HG03354 (cell line): ENCODE measurements around the gene TMEM168.
"Not testable (repeated sequence)": the region's sequence is repeated elsewhere in the genome, so short reads cannot be mapped to it uniquely, and the experiment has no call there.

Experiments used
- ATAC-seq: cut with Tn5 transposase; IDR thresholded peaks from one replicate; pipeline ENCODE4 v1.9.1; 2021; ENCODE audit warnings: mild to moderate bottlenecking; ENCODE audit not compliant: unreplicated experiment, poor library complexity, severe bottlenecking

TMEM168 gene, protein sequence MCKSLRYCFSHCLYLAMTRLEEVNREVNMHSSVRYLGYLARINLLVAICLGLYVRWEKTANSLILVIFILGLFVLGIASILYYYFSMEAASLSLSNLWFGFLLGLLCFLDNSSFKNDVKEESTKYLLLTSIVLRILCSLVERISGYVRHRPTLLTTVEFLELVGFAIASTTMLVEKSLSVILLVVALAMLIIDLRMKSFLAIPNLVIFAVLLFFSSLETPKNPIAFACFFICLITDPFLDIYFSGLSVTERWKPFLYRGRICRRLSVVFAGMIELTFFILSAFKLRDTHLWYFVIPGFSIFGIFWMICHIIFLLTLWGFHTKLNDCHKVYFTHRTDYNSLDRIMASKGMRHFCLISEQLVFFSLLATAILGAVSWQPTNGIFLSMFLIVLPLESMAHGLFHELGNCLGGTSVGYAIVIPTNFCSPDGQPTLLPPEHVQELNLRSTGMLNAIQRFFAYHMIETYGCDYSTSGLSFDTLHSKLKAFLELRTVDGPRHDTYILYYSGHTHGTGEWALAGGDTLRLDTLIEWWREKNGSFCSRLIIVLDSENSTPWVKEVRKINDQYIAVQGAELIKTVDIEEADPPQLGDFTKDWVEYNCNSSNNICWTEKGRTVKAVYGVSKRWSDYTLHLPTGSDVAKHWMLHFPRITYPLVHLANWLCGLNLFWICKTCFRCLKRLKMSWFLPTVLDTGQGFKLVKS

DNA sequence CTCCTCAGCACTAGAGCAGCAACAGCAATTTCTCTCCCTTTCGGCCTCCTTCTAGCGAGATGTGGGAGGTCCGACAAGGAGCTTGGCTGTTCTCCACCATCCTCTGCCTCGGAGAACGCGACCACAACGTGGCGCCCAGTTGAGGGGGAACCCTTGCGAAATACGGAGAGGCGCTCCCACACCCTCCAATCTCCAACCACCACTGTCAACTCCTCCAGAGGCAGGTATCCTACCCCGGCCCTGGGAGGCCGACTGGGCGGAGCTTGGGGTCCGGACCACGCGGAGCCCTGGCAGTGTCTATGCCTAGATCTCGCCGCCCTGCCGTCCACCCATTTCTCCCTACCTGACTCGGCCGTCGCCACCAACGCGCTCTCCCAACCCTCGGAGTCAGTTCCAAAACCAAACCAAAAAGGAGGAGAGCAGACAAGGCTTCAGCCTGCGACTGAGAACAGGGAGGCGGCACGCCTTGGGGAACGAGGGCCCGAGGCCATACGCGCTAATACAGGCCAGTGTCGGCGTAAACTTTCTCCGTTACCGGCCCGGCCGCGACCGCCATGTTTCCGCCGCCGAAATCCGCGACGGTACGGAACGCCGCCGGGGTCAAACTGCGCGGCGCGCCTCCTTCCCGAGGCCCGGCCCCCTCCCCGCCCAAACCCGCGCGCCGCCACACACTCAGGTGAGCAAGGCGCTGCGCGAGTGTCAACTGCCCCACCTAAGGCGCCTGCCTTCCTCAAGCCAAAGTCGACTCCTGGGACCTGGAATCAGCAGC lies at the start of gene TMEM168:
Gene TMEM168, minus strand, starts transcription at position 577 of the 769 bp plus-strand sequence. CDS start 5,568 bp downstream, outside the sequence.
- peak; percentile 85 for ATAC-seq

DNA sequence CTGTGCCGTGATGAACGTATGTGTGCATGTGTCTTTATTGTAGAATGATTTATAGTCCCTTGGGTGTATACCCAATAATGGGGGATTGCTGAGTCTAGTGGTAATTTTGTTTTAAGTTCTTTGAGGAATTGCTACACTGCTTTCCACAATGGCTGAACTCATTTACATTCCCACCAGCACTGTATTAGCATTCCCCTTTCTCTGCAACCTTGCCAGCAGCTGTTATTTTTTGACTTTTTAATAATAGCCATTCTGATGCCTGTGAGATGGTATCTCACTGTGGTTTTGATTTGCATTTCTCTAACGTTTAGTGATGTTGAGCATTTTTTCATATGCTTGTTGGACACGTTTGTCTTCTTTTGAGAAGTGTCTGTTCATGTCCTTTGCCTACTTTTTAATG lies 45.7 kb upstream of the TMEM168 start:
- ATAC-seq = not testable (repeated sequence)

DNA sequence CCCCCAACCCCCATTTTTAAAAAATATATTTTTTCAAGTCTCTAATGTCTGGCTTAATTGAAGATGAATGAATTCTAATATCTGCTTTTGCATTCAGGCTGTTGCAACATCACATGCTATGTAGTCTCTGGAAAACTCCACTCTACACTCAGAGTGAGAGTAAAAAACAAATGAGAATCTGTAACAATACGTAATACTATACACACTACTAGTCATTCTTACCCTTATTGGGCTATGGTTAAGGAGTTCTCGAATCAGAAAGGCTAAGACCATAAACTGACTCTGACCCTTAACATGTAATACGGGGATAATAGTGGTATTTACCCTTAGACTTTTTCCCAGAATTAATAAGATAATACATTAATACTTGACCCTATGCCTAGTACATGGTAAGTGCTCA lies 42.9 kb upstream of the TMEM168 start:
- no peak for ATAC-seq

DNA sequence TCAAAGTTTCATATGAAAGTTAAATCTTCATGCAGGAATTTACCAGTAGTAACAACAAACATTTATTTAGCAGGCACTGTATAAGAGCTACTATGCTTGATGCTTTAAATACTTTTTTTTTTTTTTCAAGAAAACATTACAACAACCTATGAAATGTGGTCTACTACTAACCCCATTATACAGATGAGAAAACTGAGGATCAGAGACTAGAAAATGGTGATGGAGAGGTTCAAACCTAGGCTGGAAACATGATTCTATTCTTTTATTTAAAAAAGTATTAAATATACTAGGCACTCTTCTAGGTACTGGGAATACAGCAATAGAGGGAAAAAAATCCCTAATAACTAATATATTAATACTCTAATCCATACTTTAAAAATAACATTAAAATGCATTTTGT lies 40.6 kb upstream of the TMEM168 start:
- ATAC-seq = no peak

DNA sequence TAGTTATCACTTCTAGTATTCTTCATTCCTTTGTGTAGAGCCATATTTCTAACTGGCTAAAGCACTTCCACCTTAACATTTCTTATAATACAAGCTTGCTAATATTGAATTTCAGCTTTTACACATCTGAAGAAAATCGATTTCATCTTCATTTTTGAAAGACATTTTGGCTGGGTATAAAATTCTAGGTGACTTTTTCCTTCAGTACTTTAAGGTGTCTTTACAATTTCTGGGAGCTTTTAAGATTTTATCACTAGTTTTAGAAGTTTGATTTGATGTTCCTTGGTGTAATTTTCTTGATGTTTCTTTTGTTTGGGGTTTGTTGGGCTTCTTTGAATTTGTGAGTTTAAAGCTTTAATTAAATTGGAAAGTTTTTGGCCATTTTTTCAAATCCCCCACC lies 38.5 kb upstream of the TMEM168 start:
- ATAC-seq = no peak

DNA sequence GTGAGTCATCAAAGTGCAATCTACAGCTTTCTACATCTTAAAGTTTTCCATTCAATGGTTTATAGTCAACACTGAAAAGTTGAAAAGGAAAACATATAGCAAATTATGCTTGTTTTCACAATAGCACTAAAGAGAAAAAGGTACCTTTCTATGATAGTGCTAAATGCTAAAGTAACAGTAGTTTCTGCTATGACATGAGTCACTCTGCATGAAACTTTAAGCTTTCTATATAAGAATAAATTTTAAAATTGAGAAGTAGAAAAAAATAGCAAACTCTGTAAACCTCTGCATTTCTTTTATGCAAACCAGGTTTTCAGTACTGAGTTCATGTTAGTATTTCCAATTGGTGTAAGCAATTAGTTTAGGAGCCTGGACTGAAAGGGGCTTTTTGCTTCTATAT lies 31.2 kb upstream of the TMEM168 start:
- ATAC-seq = no peak

DNA sequence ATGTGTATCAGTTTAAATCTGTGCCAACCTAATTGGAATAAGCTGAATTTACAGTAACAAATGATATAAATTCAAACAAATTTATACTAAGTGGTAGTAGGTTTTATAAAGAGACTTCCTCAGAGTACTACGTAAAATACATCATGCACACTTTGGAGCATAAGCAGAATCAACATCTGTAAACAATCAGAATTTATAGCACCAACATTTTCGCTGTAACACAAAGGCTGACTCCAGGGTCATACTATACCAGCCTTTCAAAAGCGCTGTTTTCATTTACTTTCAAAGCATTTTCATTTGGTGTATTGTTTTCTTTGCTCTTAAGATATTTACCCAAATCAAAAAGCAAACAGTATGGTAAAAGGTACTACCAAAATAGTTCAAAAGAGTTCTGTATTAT lies 29.3 kb upstream of the TMEM168 start:
- ATAC-seq = no peak

DNA sequence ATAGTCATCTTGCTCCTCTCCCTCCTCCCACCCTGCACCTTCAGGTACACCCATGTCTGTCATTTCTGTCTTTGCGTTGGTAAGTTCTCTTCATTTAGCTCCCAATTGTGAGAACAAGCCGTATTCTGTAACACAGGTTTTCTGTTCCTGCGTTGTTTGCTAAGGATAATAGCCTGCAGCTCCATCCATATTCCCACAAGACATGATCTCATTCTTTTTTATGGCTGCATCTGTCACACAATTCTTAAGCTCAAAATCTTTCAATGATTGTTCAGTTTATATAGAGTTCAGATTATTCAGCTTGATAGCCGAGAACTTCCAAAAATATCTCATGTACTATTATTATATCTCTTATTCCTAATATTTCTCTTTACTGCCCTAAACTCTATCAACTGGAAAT lies 16.0 kb upstream of the TMEM168 start:
- ATAC-seq = no peak

DNA sequence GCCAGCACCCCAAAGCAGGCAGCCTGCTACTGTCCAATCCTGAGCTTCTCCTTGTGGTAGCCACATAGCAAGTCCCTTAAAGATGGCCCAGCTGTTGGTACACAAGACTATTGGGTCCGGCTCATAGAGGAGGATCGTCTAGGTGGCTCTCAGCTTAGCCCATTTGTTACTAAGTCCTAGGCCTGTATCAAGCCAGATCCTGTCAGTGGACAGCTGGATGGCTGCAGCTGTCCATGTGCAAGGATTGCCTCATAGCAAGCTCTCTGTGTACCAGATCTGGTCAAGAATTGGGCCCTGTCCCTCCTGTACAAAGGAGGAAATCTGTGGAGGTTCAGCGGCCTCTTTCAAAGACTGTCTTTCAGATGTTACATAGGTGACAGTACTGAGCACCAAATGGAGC lies 12.2 kb upstream of the TMEM168 start:
- ATAC-seq = no peak

DNA sequence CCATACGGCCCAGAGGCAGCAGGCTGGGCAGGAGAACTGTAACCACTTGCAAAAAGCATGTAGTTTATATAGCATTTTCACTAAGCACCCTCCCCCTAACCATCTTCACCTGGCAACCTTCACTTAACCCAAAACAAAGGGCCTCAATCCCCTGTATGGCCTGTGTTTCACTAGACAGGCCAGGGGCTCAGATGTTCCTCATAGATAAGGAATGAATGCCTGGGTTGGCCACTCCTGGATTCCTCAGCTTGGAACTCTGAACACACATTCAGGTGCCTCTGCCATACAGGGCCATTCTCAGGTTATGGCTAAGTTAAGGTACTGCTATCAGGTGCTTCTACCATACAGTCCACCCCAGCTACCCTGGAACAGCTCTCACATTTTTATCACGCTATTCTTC lies 10.3 kb upstream of the TMEM168 start:
- no peak for ATAC-seq

DNA sequence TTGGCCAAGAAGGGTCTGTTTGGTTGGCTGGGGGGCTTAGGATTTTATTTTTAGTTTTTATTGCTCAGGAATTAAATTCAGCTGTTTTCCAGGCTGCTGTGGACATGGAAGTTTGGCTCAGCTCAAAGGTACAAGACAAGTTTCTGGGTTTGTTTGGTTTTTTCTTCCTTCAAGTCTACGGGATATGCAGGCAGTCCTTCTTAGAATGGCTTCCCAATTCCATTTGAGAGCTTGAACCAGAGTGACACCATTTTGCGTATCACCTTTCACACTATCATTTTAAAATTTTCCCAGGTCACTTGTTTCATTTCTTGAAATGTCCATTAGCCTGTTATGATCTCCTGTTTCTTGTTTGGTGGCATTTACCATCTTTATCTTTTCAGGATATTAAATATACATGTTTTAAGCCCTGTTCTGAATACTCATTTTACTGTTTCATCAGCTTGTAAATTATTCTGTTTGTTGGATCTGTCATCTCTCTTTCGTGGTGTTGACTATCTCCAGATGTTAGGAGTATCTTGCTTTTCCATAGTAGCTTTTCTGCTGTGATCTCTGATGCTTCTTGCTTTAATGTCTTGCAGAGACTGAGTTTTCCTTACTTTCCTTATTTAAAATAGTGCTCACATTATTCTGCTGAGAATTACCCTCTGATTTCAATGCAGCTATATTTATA lies 9.4 kb upstream of the TMEM168 start:
- ATAC-seq = no peak

DNA sequence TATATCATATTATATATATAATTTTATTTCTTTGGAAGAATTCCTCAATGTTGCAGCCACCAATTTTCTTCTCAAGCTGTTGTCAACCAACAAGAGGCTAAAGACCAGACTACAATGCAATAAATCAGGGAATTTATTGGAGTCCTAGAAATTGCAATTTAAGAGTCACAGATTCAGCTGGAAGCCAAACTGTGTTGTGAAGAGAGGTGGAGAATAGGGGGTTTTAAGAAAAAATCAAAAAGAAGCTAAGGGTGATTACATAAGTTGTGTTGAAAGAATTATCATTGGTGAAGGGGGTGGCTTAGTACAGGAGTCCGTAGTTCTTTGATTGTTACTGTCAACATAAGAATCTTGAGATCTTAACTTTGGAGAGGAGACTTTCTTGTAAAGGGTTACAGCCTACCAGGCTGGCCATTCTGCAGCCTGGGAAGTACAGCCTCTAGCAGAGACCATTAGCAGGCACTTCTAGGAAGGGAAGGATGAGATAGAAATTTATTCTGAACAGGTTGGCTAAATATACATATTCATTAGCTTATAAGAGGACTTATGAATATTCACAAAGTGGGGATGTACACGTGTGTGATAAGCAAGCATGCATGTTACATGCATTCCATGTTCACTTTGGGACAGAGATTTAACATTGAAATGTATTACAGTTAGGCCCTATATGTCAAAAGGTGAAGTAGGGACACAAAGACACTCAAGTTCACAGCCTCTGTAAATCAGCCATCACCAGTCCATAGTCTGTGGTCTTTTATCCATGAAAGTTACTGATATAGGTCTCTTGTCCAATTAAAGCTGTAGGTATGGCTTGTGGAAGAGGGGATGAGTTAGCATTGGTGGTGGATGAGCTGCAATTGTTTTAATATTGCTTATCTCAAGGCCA lies 8.3 kb upstream of the TMEM168 start:
- ATAC-seq = no peak

DNA sequence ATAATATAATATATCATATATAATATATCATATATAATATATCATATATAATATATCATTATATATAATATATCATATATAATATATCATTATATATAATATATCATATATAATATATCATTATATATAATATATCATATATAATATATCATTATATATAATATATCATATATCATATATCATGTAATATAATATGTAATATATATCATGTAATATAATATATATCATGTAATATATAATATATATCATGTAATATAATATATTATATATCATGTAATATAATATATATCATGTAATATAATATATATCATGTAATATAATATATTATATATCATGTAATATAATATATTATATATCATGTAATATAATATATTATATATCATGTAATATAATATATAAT lies 6.4 kb upstream of the TMEM168 start:
- ATAC-seq = not testable (repeated sequence)

DNA sequence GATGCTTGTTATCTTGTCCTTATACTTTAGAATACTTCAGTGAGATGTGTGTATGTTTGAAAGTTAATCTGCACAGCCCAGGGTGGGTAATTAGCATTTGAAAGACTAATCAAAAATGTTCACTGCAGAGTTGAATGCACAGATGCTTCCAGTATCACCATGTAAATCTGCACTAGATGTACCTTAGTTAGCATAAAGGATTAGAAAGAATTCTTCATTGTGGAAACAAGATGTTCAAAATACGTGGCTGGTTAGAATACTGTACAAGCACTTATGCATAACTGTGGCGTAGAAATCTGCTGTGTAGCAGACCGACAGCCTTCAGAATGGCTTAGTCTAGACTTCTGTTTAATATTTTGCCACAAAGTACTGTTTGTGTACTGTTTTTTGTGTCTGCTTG lies 2.2 kb upstream of the TMEM168 start:
- no peak for ATAC-seq

DNA sequence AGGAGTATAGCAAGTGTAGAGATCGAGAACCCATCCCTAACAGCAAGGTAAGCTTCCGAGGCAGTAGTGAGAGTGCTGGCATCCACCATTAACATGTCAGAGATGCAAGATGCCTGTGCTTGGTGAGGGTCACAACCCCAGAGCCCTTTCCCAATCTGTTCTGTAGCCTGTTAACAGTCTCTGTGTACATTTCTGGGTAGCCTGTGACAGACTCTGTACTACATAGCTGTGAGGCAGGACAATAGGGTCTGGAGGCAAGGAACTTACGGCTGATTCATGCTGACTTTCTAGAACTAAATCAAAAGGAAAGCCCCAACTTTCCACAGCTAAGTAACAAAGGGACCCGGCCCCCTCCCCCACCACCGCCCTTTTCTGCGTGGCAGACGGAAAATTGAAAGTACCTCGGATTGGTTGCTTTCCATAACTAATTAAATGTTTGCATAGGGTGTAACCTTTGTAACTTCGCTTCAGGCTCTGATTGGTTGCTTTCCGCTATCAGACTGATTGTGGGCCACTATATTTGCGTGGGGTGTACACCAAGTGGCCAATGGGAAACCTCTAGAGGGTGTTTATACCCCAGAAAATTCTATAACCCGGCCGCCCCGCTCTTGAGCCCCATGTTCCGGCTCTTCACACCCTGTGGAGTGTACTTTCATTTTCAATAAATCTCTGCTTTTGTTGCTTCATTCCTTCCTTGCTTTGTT lies 1.4 kb upstream of the TMEM168 start:
- ATAC-seq = no peak

DNA sequence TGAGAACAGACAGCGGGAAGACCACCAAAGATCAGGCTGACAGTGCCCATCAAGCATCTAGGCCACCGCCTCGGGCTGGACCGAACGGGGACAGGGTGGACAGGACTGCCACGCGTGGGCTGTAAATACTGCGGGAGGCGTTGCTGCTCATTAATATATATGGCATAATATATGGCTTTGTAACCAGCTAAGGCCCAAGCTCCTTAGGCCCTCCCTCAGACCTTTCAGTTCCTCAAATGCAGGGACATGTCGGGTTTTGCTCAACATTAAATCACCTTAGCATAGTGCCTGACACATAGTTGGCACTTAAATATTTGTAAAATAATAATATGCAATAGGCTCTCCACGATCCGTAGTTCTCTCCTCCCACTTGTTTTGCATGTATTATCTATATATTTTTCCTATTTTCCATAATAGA lies 402 bp upstream of the TMEM168 start:
- peak; percentile 70 for ATAC-seq

DNA sequence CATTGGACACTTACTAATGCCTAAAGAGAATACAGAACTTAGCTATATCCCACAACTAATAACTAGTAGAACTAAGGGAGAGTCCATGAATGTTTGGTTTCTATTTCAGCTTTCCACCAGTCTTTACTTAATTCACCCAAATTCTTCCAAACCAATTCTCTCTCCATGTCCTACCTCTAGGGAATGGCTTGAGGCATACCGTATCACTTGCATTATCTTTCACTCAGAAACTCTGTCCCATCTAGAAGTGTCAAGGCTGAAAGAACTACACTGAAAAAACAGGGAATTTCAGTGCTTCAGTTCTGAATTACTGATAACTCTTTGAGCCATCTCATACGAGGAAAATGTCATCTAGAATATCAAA lies 758 bp downstream of the TMEM168 start:
- ATAC-seq = no peak

DNA sequence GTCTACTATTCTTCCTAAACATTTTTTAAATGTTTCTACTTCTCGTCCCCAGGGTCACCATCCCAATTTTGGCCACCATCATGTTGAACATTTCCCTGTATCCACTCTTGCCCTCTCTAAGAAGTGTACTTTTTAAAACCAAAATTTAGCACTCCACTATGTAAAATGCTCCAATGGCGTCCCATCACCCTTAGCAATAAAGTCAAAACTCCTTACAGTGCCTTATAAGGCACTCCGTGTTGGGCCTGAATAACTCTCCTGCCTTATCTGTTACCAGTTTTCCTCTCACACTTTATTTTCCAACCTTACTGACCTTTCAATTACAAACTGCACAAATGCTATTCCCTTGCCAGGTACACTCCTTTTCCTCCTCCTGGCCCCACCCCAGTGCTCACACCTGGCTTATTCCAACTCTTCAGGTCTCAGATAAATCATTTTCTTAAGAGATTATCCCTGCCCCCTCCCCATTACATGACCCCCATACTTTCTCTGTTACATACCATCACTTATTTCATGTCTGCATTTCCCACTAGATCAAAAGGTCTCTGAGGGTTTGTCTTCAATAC lies 1.3 kb downstream of the TMEM168 start:
- no peak for ATAC-seq
